Caco-2 (cell line): ENCODE results near the gene BPIFA2. TPM values are rescaled to one million over a fixed set of nuclear protein-coding genes. Genes with fewer than 3 reads are reported as not detected.

Source experiments
- BruUV-seq: library from RNA; stranded (reverse); fragments of 400-500 nt; replicated peaks from 2 replicates; lab custom pipeline; 2021; lab: Mats Ljungman, UMichigan
- CTCF ChIA-PET: fragments of 300-600 bp; sonication (Branson Sonifier 250); formaldehyde crosslinking; loops from one replicate; lab custom pipeline; 2022; ENCODE audit warnings: antibody characterized with exemption; lab: Charles Lee
- POLR2A ChIA-PET: fragments of 300-600 bp; sonication (Branson Sonifier 250); formaldehyde crosslinking; loops from one replicate; lab custom pipeline; 2022; ENCODE audit warnings: antibody characterized with exemption; lab: Charles Lee
- DNase-seq, 2 experiments: peaks; one replicate each; pipeline versions ENCODE4 v3.0.0 to v3.0.0-alpha.2; 2020 to 2022
- H3K27me3 ChIP-seq: replicated peaks from 2 replicates; pipeline ENCODE4 v1.6.0; 2011; ENCODE audit warnings: low read length; ENCODE audit not compliant: control insufficient read depth, insufficient read depth
- H3K36me3 ChIP-seq: 2 replicates; pipeline ENCODE4 v1.5.1; 2011; ENCODE audit warnings: low read length; ENCODE audit not compliant: control insufficient read depth, insufficient read depth
- H3K4me1 ChIP-seq: fragments of 250-450 bp; sonication (Bioruptor Pico); 2 replicates; pipeline ENCODE4 v1.5.1; 2020; ENCODE audit warnings: mild to moderate bottlenecking
- H3K4me3 ChIP-seq: 2 replicates; pipeline ENCODE4 v1.5.1; 2011; ENCODE audit warnings: low read depth, mild to moderate bottlenecking, control low read depth, low read length
- H3K9me3 ChIP-seq: fragments of 250-450 bp; sonication (Bioruptor Pico); 2 replicates; pipeline ENCODE4 v1.5.1; 2020; ENCODE audit warnings: mild to moderate bottlenecking, moderate library complexity
- H3K27ac Mint-ChIP-seq: one replicate; pipeline ENCODE4 v1.8.0; 2022; ENCODE audit warnings: mixed read lengths; ENCODE audit not compliant: unreplicated experiment
- H3K27me3 Mint-ChIP-seq: one replicate; pipeline ENCODE4 v1.8.0; 2022; ENCODE audit warnings: mixed read lengths; ENCODE audit not compliant: insufficient read depth, unreplicated experiment
- H3K36me3 Mint-ChIP-seq: one replicate; pipeline ENCODE4 v1.8.0; 2022; ENCODE audit warnings: mild to moderate bottlenecking, mixed read lengths; ENCODE audit not compliant: insufficient read depth, unreplicated experiment
- H3K4me1 Mint-ChIP-seq: one replicate; pipeline ENCODE4 v1.8.0; 2022; ENCODE audit warnings: low read depth, mixed read lengths; ENCODE audit not compliant: unreplicated experiment
- H3K4me3 Mint-ChIP-seq: one replicate; pipeline ENCODE4 v1.8.0; 2022; ENCODE audit warnings: mild to moderate bottlenecking, moderate library complexity, mixed read lengths; ENCODE audit not compliant: unreplicated experiment
- H3K9me3 Mint-ChIP-seq: one replicate; pipeline ENCODE4 v1.8.0; 2022; ENCODE audit warnings: mixed read lengths; ENCODE audit not compliant: unreplicated experiment
- intact Hi-C: fragments of 100-400 bp; cut with micrococcal nuclease; formaldehyde crosslinking; loops from one replicate; pipeline ENCODE4 v1.10.0; 2022; ENCODE audit not compliant: unreplicated experiment
- total RNA-seq: library from RNA; stranded (reverse); gene quantifications from 2 replicates; pipeline ENCODE4 v1.2.3, GENCODE V29; 2022
- TF ChIP-seq, protein P1 (sequence below), 2 experiments: fragments of 200-600 bp in 1 of 2; IDR thresholded peaks; 1 replicate in 1 of 2; 2 replicates in 1 of 2; pipeline versions ENCODE4 v1.5.1 to v1.8.0; 2011 to 2022; ENCODE audit warnings: antibody characterized with exemption in 1 of 2, control low read depth in 1 of 2, inconsistent platforms in 1 of 2, low read depth in 1 of 2, low read length in 1 of 2, mild to moderate bottlenecking in 1 of 2, moderate library complexity in 1 of 2; ENCODE audit not compliant: insufficient read depth in 1 of 2, severe bottlenecking in 1 of 2, unreplicated experiment in 1 of 2

BPIFA2 gene
- total RNA-seq, 1 experiment from 2014 or later = not detected

- DNase-seq = peak in 1 of 2 experiments; percentile 30
- H3K4me1 ChIP-seq = 0 out of 2 replicates have a peak, but pooled peaks cover 5% of the 10 kb centered on the region
- Mint-ChIP-seq H3K36me3 (no peaks in the 10 kb centered on the region), H3K4me3 (no peak overlapping the region), H3K27ac (no peak overlapping the region), H3K4me1 (no peaks in the 10 kb centered on the region), H3K27me3 (peaks cover 5% of the 10 kb centered on the region), H3K9me3 (peaks cover 10% of the 10 kb centered on the region)
- H3K27me3 ChIP-seq = no peaks in the 10 kb centered on the region; the same call in 1 of the 2 replicates
- POLR2A ChIA-PET = no interaction called here
- TF ChIP-seq, protein P1, sequence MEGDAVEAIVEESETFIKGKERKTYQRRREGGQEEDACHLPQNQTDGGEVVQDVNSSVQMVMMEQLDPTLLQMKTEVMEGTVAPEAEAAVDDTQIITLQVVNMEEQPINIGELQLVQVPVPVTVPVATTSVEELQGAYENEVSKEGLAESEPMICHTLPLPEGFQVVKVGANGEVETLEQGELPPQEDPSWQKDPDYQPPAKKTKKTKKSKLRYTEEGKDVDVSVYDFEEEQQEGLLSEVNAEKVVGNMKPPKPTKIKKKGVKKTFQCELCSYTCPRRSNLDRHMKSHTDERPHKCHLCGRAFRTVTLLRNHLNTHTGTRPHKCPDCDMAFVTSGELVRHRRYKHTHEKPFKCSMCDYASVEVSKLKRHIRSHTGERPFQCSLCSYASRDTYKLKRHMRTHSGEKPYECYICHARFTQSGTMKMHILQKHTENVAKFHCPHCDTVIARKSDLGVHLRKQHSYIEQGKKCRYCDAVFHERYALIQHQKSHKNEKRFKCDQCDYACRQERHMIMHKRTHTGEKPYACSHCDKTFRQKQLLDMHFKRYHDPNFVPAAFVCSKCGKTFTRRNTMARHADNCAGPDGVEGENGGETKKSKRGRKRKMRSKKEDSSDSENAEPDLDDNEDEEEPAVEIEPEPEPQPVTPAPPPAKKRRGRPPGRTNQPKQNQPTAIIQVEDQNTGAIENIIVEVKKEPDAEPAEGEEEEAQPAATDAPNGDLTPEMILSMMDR (IDR thresholded peaks at IDR 0.05; ENCODE audit: insufficient read depth in 1 of 2, low read depth in 1 of 2, low read length in 1 of 2, severe bottlenecking in 1 of 2, unreplicated experiment in 1 of 2) = no peak
- no peaks in the 10 kb centered on the region for H3K36me3 ChIP-seq
- CTCF ChIA-PET = interaction anchor here (1.3 to 1.6 kb wide), 2 partner anchors 22 to 32 kb away, joined by 3 to 5 read pairs; no protein-coding TSS in a partner anchor
- BruUV-seq = no TSS peak
- no peak overlapping the region for H3K4me3 ChIP-seq
- no peaks in the 10 kb centered on the region for H3K9me3 ChIP-seq
- intact Hi-C loops = loop anchor here (2.0 kb wide), 1 partner anchor 15 kb away; no protein-coding TSS in a partner anchor
These were observed 40.4 kb upstream of the BPIFA2 start for GRCh38 chr20:33127422-33128097.

- peaks cover 5% of the 10 kb centered on the region for H3K27me3 Mint-ChIP-seq
- no peaks in the 10 kb centered on the region; the same call in 1 of the 2 replicates for H3K27me3 ChIP-seq
- DNase-seq = no peak
- no peak overlapping the region for H3K27ac Mint-ChIP-seq
- H3K36me3 ChIP-seq = no peaks in the 10 kb centered on the region
- H3K4me1 Mint-ChIP-seq = peaks cover 6% of the 10 kb centered on the region
- no peaks in the 10 kb centered on the region for H3K9me3 Mint-ChIP-seq
- no peaks in the 10 kb centered on the region for H3K9me3 ChIP-seq
- no peak overlapping the region for H3K4me3 ChIP-seq
- no peak overlapping the region for H3K4me3 Mint-ChIP-seq
- TF ChIP-seq, protein P1 (IDR thresholded peaks at IDR 0.05; ENCODE audit: insufficient read depth in 1 of 2, low read depth in 1 of 2, low read length in 1 of 2, severe bottlenecking in 1 of 2, unreplicated experiment in 1 of 2) = no peak
- no TSS peak for BruUV-seq
- CTCF ChIA-PET = no interaction called here
- H3K36me3 Mint-ChIP-seq = no peaks in the 10 kb centered on the region
- 0 out of 2 replicates have a peak, but pooled peaks cover 5% of the 10 kb centered on the region for H3K4me1 ChIP-seq
- intact Hi-C loops = no loop called here
- POLR2A ChIA-PET = no interaction called here
These were observed 37.3 kb upstream of the BPIFA2 start for GRCh38 chr20:33130568-33131061.

GRCh38 chr20:33131949-33132473, 35.9 kb upstream of the BPIFA2 start:
- no peaks in the 10 kb centered on the region for H3K9me3 ChIP-seq
- Mint-ChIP-seq H3K27ac (no peak overlapping the region), H3K27me3 (peaks cover 9% of the 10 kb centered on the region), H3K9me3 (no peaks in the 10 kb centered on the region), H3K4me1 (peaks cover 6% of the 10 kb centered on the region), H3K36me3 (no peaks in the 10 kb centered on the region), H3K4me3 (no peak overlapping the region)
- intact Hi-C loops = no loop called here
- H3K27me3 ChIP-seq = no peaks in the 10 kb centered on the region; the same call in 1 of the 2 replicates
- no peak for DNase-seq
- no peak overlapping the region for H3K4me3 ChIP-seq
- TF ChIP-seq, protein P1 (IDR thresholded peaks at IDR 0.05; ENCODE audit: insufficient read depth in 1 of 2, low read depth in 1 of 2, low read length in 1 of 2, severe bottlenecking in 1 of 2, unreplicated experiment in 1 of 2) = no peak
- ChIA-PET CTCF (interaction anchor here (0.6 kb wide), 1 partner anchor 36 kb away, joined by 3 read pairs; no protein-coding TSS in a partner anchor), POLR2A (no interaction called here)
- H3K36me3 ChIP-seq = no peaks in the 10 kb centered on the region
- 0 out of 2 replicates have a peak, but pooled peaks cover 5% of the 10 kb centered on the region for H3K4me1 ChIP-seq
- no TSS peak for BruUV-seq
